ENCODE results near the gene ZAR1L. TPM values are rescaled to one million over a fixed set of nuclear protein-coding genes. Genes with fewer than 3 reads are reported as not detected.

The ZAR1L gene
- total RNA-seq, 4 donors from 2014 or later: not detected

GRCh38 chr13:32310134-32310706, 4.9 kb downstream of the ZAR1L start:
- TF ChIP-seq CTCF (IDR thresholded peaks at IDR 0.05; ENCODE audit: low read depth): no peak

DNA sequence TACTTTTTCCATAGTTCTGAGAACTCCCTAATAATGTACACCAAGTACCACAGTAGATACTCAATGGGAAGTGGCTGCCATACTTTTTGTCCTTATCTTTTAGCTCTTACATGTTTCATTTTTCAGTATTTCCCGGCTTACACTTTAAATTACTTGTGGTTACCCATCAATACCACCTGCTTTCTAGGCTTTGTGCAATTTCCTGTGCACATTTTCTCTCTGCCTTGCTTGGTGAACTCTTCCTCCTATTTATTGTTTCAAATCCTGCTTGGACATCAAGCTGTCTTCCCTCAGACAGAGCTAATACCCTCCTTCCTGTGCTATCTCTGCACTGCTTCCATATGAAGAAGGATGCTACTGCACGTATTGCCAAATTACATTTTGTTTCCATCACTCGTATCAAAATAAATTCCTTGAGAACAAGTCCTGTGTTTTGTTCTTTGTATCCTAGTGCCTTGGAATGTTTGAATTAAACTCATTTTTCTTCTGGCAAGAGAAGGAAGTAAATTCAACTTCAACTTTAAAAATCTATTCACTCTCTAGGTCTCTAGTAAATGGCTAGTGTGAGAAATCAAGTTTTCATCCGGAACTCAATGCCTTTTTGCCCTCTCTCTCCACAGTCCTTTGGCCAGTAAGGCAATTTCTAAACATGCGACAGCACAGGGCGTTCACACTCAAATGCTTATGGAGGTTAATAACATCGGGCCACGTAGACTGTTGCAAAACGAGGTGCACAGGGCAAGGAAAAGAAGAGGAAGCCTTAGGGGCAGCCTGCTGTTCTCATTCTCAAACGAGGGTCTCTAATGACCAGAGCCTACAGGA, 5.6 kb downstream of the ZAR1L start:
- no peak for TF ChIP-seq CTCF (IDR thresholded peaks at IDR 0.05; ENCODE audit: low read depth)

DNA sequence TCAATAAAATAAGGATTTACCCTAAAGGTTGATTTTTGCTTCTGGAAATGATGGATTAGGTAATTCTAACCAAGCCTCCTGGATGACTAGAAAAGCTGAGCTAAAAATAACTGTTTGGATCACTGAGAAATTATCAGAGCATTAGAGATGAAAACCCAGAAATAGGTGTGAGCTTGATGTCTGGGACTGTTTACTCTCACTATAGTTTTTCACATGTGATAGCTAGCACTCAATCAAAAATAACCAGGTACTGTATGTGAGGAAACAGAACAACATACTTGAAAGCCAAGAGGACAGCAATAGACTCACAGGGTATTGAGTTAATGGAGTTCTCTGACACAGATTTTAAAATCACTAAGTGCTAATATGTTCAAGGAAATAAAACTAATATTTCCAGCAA, 9.5 kb downstream of the ZAR1L start:
- no peak for TF ChIP-seq CTCF (IDR thresholded peaks at IDR 0.05; ENCODE audit: low read depth)

- no peak for TF ChIP-seq CTCF (IDR thresholded peaks at IDR 0.05; ENCODE audit: low read depth)
Measured at GRCh38 chr13:32302461-32302860, 12.7 kb downstream of the ZAR1L start.

GRCh38 chr13:32300920-32301319, 14.2 kb downstream of the ZAR1L start:
- TF ChIP-seq CTCF (IDR thresholded peaks at IDR 0.05; ENCODE audit: low read depth): no peak

DNA sequence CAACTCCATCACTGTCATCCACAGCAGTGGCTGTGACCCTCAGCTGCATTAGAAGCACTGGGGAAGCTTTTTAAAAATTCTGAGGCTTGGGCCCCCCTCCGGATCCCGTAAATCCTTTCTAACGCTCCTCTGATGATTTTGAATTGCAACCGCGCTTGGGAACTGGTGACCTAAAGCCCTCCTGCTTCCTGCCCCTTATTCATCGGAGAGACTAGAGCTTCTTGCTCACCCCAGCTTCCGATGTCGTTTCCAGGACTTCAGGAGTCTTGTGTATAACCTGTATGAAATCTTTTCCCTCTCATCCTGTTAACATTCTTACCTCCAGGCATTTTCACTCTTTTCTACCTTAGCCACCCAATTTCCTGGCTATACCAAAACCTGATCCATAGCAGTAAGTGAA, 14.8 kb downstream of the ZAR1L start:
- no peak for TF ChIP-seq CTCF (IDR thresholded peaks at IDR 0.05; ENCODE audit: low read depth)

DNA sequence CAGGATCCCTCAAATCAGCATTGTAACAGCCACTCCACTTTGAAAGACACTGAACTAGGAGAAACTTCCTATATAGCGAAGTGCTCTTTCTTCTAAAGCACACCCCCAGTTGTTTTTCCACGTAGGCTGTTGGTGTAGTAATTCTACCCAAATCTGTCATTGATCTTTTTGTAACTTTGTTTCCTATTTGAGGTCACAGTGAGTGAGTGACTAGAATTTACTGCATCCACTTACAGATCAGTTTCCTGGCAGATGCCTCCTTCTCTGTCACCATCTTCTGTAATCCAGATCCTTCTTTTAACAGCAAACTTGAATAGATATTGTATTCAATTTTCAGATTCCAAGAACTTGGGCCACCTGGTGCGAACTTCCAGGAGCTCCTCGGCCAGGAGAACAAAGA, 15.3 kb downstream of the ZAR1L start:
- no peak for TF ChIP-seq CTCF (IDR thresholded peaks at IDR 0.05; ENCODE audit: low read depth)

All from subcutaneous adipose tissue (tissue), 4 donors.